Ishikawa (cell line): ENCODE data around the gene ZNF33A.

Experiments used
- EGR1 ChIP-seq: IDR thresholded peaks from 2 replicates; pipeline ENCODE4 v1.6.1; 2012
- EP300 ChIP-seq: IDR thresholded peaks from 2 replicates; pipeline ENCODE4 v1.6.1; 2012; ENCODE audit warnings: borderline replicate concordance
- RAD21 ChIP-seq: IDR thresholded peaks from 2 replicates; pipeline ENCODE4 v1.6.1; 2012; ENCODE audit warnings: low read depth
- TEAD4 ChIP-seq: IDR thresholded peaks from 2 replicates; pipeline ENCODE4 v1.6.1; 2012
- YY1 ChIP-seq: IDR thresholded peaks from 2 replicates; pipeline ENCODE4 v1.6.1; 2012; ENCODE audit warnings: low read depth
- ZBTB7A ChIP-seq: IDR thresholded peaks from 2 replicates; pipeline ENCODE4 v1.6.1; 2012; ENCODE audit warnings: low read depth

GRCh38 chr10:38054361-38054797, 43.9 kb downstream of the ZNF33A start:
- TF ChIP-seq TEAD4 = no peak
- TF ChIP-seq YY1 = no peak
- TF ChIP-seq RAD21 = no peak
- no peak for TF ChIP-seq ZBTB7A
- TF ChIP-seq EP300 = no peak
- no peak for TF ChIP-seq EGR1
